K562 (cell line): ENCODE measurements around the gene BHLHE40. TPM values are rescaled to one million over a fixed set of nuclear protein-coding genes. Genes with fewer than 3 reads are reported as not detected.
A peak's percentile ranks its signal among the peaks of the same experiment; 100 is the strongest.

Source experiments
- BRD4 ChIP-seq: fragments of 200-600 bp; sonication (generic); IDR thresholded peaks from 2 replicates; pipeline ENCODE4 v1.6.1; 2017; ENCODE audit warnings: inconsistent platforms
- EP300 ChIP-seq: IDR thresholded peaks from 2 replicates; pipeline ENCODE4 v1.6.1; 2012; ENCODE audit warnings: low read length, improper control_type of control experiment
- GABPB1 ChIP-seq: sonication (generic); formaldehyde crosslinking; IDR thresholded peaks from 2 replicates; pipeline ENCODE4 v1.8.0; 2022; ENCODE audit warnings: mild to moderate bottlenecking, missing genetic modification reagents
- KDM1A ChIP-seq, 2 experiments: fragments of 450-650 bp; IDR thresholded peaks; 2 replicates each; pipeline ENCODE4 v1.6.1; 2016; ENCODE audit warnings: mild to moderate bottlenecking in 2 of 2
- KDM5B ChIP-seq: fragments of 200-600 bp; sonication (generic); IDR thresholded peaks from 2 replicates; pipeline ENCODE4 v1.6.1; 2012; ENCODE audit warnings: low read depth, mild to moderate bottlenecking, moderate library complexity, low read length, control low read depth, inconsistent platforms; ENCODE audit not compliant: insufficient replicate concordance
- RFX1 ChIP-seq: fragments of 450-650 bp; IDR thresholded peaks from 2 replicates; pipeline ENCODE4 v1.6.1; 2016; ENCODE audit warnings: mild to moderate bottlenecking, moderate library complexity
- SREBF1 ChIP-seq: fragments of 150-350 bp; IDR thresholded peaks from 2 replicates; pipeline ENCODE4 v1.6.1; 2014; ENCODE audit warnings: antibody characterized with exemption, low read depth, low read length, borderline replicate concordance
- TCF3 ChIP-seq: sonication (generic); formaldehyde crosslinking; IDR thresholded peaks from 2 replicates; pipeline ENCODE4 v1.4.0; 2020; ENCODE audit warnings: mild to moderate bottlenecking, missing genetic modification reagents
- TEAD4 ChIP-seq, 2 experiments: sonication (generic) in 1 of 2; formaldehyde crosslinking in 1 of 2; IDR thresholded peaks; 2 replicates each; pipeline versions ENCODE4 v1.6.1 to v1.8.0; 2012 to 2022; ENCODE audit warnings: borderline replicate concordance in 1 of 2, inconsistent platforms in 1 of 2, low read length in 1 of 2, mild to moderate bottlenecking in 1 of 2, missing genetic modification reagents in 1 of 2
- USF1 ChIP-seq: sonication (generic); formaldehyde crosslinking; IDR thresholded peaks from 2 replicates; pipeline ENCODE4 v1.9.0; 2022; ENCODE audit warnings: mild to moderate bottlenecking, missing genetic modification reagents
- ZC3H8 ChIP-seq: fragments of 450-650 bp; IDR thresholded peaks from 2 replicates; pipeline ENCODE4 v1.6.1; 2017
- ZNF717 ChIP-seq: fragments of 250-450 bp; sonication (Bioruptor Pico); IDR thresholded peaks from 2 replicates; pipeline ENCODE4 v1.5.0; 2021
- ZNF780A ChIP-seq: fragments of 250-450 bp; sonication (Bioruptor Pico); IDR thresholded peaks from 2 replicates; pipeline ENCODE4 v1.5.0; 2021; ENCODE audit warnings: mild to moderate bottlenecking
- polyA plus RNA-seq, 8 experiments: library from polyadenylated mRNA; depleted of rRNA in 4 of 8; stranded (reverse) in 5 of 8; unstranded in 3 of 8; fragments of >200 nt; fragmentation: Nextera tagmentation in 2 of 8; fragmentation: Illumina TruSeq in 1 of 8; extraction: Ambion mirVana in 2 of 8; extraction: Trizol in 1 of 8; gene quantifications; 2 replicates each; pipeline versions ENCODE4 v1.2.1 to v1.2.3, GENCODE V29; 2011 to 2014; ENCODE audit warnings: inconsistent platforms in 1 of 8, missing spikeins in 1 of 8
- total RNA-seq, 7 experiments: library from RNA; depleted of rRNA in 6 of 7; stranded (reverse); fragments of >200 nt in 6 of 7; fragmentation: Illumina TruSeq in 2 of 7; extraction: Trizol in 2 of 7; gene quantifications; 2 replicates each; pipeline versions ENCODE4 v1.2.1 to v1.2.3, GENCODE V29; 2011 to 2021; ENCODE audit warnings: low replicate concordance in 1 of 7
- TF ChIP-seq, protein P1 (sequence below): fragments of 200-800 bp; sonication (Bioruptor generic); IDR thresholded peaks from 2 replicates; pipeline ENCODE4 v1.6.1; 2016; ENCODE audit warnings: missing genetic modification characterization, missing compliant biosample characterization
- TF ChIP-seq, protein P2 (sequence below), 2 experiments: fragments of 450-650 bp; IDR thresholded peaks; 2 replicates each; pipeline ENCODE4 v1.6.1; 2018; ENCODE audit warnings: mild to moderate bottlenecking in 2 of 2, low read depth in 1 of 2; ENCODE audit not compliant: partially characterized antibody in 2 of 2
- TF ChIP-seq, protein P3 (sequence below): fragments of 450-650 bp; formaldehyde crosslinking; IDR thresholded peaks from 2 replicates; pipeline ENCODE4 v1.4.0; 2022; ENCODE audit warnings: missing genetic modification characterization

BHLHE40 gene
- total and polyA plus RNA-seq, 9 of the 15 experiments (the other 6 are each of a cell fraction or from before 2014, with no cell fraction given) = 12.0 to 83.9 (median 31.4) TPM

GRCh38 chr3:4994823-4995499 is 15.7 kb downstream of the BHLHE40 start (continued):
- TF ChIP-seq, protein P1, sequence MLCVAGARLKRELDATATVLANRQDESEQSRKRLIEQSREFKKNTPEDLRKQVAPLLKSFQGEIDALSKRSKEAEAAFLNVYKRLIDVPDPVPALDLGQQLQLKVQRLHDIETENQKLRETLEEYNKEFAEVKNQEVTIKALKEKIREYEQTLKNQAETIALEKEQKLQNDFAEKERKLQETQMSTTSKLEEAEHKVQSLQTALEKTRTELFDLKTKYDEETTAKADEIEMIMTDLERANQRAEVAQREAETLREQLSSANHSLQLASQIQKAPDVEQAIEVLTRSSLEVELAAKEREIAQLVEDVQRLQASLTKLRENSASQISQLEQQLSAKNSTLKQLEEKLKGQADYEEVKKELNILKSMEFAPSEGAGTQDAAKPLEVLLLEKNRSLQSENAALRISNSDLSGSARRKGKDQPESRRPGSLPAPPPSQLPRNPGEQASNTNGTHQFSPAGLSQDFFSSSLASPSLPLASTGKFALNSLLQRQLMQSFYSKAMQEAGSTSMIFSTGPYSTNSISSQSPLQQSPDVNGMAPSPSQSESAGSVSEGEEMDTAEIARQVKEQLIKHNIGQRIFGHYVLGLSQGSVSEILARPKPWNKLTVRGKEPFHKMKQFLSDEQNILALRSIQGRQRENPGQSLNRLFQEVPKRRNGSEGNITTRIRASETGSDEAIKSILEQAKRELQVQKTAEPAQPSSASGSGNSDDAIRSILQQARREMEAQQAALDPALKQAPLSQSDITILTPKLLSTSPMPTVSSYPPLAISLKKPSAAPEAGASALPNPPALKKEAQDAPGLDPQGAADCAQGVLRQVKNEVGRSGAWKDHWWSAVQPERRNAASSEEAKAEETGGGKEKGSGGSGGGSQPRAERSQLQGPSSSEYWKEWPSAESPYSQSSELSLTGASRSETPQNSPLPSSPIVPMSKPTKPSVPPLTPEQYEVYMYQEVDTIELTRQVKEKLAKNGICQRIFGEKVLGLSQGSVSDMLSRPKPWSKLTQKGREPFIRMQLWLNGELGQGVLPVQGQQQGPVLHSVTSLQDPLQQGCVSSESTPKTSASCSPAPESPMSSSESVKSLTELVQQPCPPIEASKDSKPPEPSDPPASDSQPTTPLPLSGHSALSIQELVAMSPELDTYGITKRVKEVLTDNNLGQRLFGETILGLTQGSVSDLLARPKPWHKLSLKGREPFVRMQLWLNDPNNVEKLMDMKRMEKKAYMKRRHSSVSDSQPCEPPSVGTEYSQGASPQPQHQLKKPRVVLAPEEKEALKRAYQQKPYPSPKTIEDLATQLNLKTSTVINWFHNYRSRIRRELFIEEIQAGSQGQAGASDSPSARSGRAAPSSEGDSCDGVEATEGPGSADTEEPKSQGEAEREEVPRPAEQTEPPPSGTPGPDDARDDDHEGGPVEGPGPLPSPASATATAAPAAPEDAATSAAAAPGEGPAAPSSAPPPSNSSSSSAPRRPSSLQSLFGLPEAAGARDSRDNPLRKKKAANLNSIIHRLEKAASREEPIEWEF (CRISPR knock-in tag) = peak; percentile 92
- TF ChIP-seq, protein P2, sequence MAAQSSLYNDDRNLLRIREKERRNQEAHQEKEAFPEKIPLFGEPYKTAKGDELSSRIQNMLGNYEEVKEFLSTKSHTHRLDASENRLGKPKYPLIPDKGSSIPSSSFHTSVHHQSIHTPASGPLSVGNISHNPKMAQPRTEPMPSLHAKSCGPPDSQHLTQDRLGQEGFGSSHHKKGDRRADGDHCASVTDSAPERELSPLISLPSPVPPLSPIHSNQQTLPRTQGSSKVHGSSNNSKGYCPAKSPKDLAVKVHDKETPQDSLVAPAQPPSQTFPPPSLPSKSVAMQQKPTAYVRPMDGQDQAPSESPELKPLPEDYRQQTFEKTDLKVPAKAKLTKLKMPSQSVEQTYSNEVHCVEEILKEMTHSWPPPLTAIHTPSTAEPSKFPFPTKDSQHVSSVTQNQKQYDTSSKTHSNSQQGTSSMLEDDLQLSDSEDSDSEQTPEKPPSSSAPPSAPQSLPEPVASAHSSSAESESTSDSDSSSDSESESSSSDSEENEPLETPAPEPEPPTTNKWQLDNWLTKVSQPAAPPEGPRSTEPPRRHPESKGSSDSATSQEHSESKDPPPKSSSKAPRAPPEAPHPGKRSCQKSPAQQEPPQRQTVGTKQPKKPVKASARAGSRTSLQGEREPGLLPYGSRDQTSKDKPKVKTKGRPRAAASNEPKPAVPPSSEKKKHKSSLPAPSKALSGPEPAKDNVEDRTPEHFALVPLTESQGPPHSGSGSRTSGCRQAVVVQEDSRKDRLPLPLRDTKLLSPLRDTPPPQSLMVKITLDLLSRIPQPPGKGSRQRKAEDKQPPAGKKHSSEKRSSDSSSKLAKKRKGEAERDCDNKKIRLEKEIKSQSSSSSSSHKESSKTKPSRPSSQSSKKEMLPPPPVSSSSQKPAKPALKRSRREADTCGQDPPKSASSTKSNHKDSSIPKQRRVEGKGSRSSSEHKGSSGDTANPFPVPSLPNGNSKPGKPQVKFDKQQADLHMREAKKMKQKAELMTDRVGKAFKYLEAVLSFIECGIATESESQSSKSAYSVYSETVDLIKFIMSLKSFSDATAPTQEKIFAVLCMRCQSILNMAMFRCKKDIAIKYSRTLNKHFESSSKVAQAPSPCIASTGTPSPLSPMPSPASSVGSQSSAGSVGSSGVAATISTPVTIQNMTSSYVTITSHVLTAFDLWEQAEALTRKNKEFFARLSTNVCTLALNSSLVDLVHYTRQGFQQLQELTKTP (IDR thresholded peaks at IDR 0.05; ENCODE audit: low read depth in 1 of 2, partially characterized antibody in 2 of 2) = peak in 1 of 2 experiments; percentile 73
- peak; percentile 50 for TF ChIP-seq BRD4
- peak; percentile 62 for TF ChIP-seq EP300
- peak; percentile 58 for TF ChIP-seq TEAD4 (IDR thresholded peaks at IDR 0.05; ENCODE audit: low read length)
- TF ChIP-seq TEAD4 (CRISPR knock-in tag; IDR thresholded peaks at IDR 0.05; ENCODE audit: borderline replicate concordance) = no peak
- TF ChIP-seq TCF3 (CRISPR knock-in tag) = peak; percentile 47
- TF ChIP-seq ZNF780A (CRISPR knock-in tag) = no peak
- TF ChIP-seq, protein P3, sequence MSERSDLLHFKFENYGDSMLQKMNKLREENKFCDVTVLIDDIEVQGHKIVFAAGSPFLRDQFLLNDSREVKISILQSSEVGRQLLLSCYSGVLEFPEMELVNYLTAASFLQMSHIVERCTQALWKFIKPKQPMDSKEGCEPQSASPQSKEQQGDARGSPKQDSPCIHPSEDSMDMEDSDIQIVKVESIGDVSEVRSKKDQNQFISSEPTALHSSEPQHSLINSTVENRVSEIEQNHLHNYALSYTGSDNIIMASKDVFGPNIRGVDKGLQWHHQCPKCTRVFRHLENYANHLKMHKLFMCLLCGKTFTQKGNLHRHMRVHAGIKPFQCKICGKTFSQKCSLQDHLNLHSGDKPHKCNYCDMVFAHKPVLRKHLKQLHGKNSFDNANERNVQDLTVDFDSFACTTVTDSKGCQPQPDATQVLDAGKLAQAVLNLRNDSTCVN (CRISPR knock-in tag) = peak; percentile 44; the same call in 1 of the 2 replicates
- no peak for TF ChIP-seq KDM1A (IDR thresholded peaks at IDR 0.05)
- peak; percentile 49; the same call in 1 of the 2 replicates for TF ChIP-seq ZNF717 (CRISPR knock-in tag)
- TF ChIP-seq GABPB1 = no peak
- TF ChIP-seq KDM5B = peak; percentile 79
- TF ChIP-seq ZC3H8 = no peak
- TF ChIP-seq RFX1 = no peak
- TF ChIP-seq USF1 (CRISPR knock-in tag) = peak; percentile 80
- TF ChIP-seq SREBF1 = no peak
